T47D (cell line): ENCODE data around the gene WNK2.
A peak's percentile ranks its signal among the peaks of the same experiment; 100 is the strongest.

Source experiments
- DNase-seq, 2 experiments: peaks; one replicate each; pipeline versions ENCODE4 v3.0.0 to v3.0.0-alpha.2; 2011 to 2012; ENCODE audit warnings: low read depth in 1 of 2, low spot score in 1 of 2
- JUND ChIP-seq: IDR thresholded peaks from 2 replicates; pipeline ENCODE4 v1.6.1; 2012; ENCODE audit warnings: low read depth
- in situ Hi-C: cut with HindIII; loops from 2 replicates; pipeline ENCODE4 v1.10.0; 2016; ENCODE audit warnings: low sequenced_read_pairs, low pct_unique_long_range_greater_than_20kb

The WNK2 gene

DNA sequence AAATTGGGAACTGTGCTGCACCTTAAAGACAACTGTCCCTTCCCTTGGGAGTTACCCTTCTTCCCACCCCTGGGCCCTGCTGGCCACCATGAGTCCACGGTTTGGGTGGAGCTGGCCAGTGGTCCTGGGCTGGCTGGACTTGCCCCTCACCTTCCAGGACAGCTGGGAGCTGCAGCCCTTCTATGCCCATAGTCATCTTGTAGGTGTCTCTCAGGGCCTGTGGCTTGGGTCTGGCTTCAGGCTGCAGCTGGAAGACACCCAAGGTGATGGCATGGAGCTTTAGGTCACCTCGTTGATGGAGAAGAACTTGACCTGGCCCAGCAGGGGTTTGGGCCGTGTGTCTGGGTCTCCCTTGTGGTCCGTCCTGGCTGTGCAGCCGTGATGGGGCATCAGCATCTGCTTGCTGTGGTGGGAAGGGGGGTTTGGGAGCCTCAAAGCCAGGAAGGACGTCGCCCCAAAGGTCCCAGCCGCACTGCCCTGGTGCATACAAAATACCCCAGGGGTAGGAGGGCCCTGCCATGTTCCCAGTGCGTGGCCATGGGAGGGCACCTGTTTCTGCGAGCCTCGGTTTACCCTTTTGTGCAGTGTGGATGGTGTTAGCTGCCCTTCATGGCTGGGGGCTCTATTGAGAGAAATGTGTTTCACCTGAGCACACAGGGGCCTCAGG lies 8.9 kb downstream of the WNK2 start:
- no peak for TF ChIP-seq JUND
- no peak for DNase-seq
- in situ Hi-C loops, result no loop called here

DNA sequence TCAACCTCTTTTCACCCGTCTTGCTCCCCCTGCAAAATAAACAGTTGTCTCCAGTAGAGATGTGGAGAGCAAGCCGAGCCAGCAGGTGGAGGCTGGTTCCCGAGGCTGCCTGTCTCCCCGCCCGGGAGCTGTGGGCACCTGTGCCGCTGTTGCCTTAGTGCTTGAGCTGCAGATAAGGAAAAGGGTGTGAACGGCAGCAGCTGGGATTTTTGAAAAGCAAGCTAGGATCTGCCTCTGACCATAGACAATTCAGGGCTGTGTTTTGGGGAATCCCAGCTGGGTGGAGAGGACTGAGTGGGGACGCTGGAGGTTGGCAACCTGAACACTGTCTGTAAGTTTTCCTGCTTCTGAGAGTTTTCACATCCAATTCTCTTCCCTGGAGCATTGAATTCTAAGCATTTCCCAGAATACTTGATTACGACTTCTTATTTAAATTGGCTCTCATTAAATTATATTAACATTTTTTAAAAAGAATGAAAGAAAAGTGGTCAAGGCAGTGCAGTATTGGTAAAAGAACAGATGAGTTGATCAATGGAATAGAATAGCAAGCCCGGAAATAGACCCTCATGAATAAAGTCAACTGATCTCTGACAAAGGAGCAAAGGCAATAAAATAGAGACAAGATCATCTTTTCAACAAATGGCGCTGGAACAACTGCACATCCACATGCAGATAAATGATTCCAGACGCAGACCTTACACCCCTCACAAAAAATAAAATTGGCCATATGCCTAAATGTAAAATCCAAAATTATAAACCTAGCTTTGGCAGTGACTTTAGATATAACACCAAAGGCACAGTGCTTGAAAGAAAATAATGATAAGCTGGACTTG lies 9.7 kb downstream of the WNK2 start:
- in situ Hi-C loops, result no loop called here
- no peak for TF ChIP-seq JUND
- DNase-seq, result no peak

DNA sequence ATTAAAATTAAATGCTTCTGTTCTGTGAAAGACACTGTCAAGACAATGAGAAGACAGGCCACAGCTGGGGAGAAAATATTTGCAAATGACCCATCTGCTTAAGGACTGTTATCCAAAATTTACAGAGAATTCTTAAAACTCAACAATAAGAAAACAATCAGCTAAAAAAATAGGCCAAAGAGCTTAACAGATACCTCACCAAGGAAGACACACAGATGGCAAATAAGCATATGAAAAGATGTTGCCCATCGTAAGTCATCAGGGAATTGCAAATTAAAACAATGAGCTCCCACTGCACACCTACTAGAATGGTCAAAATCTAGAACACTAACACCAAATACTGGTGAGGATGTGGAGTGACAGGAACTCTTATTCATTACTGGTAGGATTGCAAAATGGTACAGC lies 10.3 kb downstream of the WNK2 start:
- no peak for DNase-seq
- no peak for TF ChIP-seq JUND
- in situ Hi-C loops, result no loop called here

DNA sequence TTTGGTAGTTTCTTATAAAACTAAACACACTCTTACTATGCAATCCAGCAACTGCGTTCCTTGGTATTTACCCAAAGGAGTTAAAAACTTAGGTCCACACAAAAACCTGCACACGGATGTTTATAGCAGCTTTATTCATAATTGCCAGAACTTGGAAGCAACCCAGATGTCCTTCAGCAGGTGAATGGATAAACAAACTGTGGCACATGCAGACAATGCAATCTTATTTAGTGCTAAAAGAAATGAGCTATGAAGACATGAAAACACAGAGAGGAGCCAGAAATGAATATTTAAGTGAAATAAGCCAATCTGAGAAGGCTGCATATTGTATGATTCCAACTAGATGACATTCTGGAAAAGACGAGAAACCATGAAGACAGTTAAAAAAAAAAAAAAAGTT lies 10.7 kb downstream of the WNK2 start:
- no peak for TF ChIP-seq JUND
- in situ Hi-C loops, result no loop called here
- peak in 1 of 2 experiments; percentile 44 for DNase-seq

DNA sequence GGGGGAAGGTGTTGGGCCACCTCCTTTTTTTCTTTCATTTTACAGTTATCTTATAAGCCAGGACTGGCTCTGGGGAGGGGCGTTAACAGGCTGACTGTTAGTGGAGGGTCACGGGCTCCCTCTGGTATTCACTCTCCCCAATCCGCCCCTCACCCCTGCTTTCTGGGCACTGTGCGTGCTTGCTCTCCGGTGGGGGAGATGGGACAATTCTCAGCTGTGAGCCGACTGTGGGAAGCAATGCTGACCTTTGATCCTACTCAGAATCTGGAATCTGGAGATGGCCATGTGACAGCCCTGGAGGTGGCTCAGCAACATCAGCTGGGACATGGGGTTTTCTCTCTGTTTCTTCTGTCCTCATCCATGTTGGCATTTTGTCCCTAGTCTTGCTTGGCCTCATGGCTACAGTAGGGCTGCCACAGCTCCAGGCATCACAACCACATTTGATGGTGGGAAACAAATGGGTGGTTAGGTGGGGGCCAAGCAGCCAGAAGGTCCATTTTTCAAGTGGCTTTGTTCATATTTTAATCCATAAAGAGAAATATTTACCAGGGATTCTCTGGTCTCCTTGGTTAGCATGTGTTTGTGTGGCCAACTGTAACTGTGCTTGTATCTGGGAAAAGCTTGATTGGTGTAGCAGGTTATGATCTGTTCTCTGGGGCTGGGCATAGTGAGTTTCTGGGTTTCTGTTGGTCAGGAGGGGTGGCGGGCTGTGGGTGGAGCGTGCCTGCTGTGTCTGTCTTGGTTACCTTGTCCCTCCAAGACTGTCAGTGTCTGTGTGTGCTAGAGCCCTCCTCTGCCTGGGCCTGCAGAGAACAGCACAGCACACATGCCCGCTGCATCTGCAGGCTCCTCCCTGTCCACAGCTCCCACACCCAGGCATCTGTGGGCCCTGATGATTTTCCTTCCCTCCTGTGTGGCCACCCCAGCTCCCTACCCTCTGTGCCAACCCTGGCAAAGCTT lies 12.4 kb downstream of the WNK2 start:
- in situ Hi-C loops, result no loop called here
- DNase-seq, result no peak
- no peak for TF ChIP-seq JUND

DNA sequence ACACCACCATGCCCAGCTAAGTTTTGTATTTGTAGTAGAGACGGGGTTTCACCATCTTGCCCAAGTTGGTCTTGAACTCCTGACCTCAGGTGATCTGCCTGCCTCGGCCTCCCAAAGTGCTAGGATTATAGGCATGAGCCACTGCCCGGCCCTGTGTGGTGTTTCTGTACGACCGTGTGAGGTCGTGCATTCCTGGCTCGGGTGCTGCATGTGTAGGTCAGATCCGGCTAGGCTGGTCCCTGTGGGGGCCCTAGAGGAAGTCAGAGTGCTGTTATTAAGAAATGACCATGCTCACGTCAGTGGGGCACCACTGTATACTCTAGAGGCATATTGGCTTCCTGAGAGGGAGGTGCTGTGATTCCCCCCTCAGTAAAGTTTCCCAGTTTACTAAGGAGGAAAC lies 13.7 kb downstream of the WNK2 start:
- DNase-seq, result no peak
- in situ Hi-C loops, result no loop called here

GRCh38 chr9:93198117-93198837 lies 14.3 kb downstream of the WNK2 start:
- TF ChIP-seq JUND, result no peak

More for the DNA sequence above, 13.7 kb downstream of the WNK2 start:
- no peak for TF ChIP-seq JUND

GRCh38 chr9:93198838-93199625 lies 15.1 kb downstream of the WNK2 start:
- no peak for DNase-seq
- no peak for TF ChIP-seq JUND
- in situ Hi-C loops, result no loop called here

More at GRCh38 chr9:93198117-93198837, 14.3 kb downstream of the WNK2 start:
- in situ Hi-C loops, result no loop called here
- DNase-seq, result no peak

GRCh38 chr9:93200449-93200742 lies 16.5 kb downstream of the WNK2 start:
- TF ChIP-seq JUND, result no peak
- in situ Hi-C loops, result no loop called here

DNA sequence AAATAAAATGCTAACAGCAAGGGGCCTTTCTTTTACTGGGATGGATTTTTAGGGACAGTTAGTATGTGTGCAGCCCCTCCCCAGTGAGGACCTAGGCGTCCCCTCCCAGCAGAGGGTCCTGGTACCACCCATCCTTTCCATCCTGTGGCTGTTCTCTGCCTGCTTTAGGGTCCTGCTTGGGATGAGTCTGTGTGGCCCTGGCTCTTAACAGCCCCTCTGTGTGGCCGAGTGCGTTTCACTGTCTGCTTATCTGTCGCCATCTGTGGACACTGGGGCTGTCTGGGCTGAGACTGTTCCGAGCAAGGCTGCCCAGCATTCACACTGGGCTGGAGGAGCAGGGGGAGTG lies 17.0 kb downstream of the WNK2 start:
- in situ Hi-C loops, result no loop called here
- TF ChIP-seq JUND, result no peak
- DNase-seq, result no peak

More at GRCh38 chr9:93200449-93200742, 16.5 kb downstream of the WNK2 start:
- DNase-seq, result no peak

DNA sequence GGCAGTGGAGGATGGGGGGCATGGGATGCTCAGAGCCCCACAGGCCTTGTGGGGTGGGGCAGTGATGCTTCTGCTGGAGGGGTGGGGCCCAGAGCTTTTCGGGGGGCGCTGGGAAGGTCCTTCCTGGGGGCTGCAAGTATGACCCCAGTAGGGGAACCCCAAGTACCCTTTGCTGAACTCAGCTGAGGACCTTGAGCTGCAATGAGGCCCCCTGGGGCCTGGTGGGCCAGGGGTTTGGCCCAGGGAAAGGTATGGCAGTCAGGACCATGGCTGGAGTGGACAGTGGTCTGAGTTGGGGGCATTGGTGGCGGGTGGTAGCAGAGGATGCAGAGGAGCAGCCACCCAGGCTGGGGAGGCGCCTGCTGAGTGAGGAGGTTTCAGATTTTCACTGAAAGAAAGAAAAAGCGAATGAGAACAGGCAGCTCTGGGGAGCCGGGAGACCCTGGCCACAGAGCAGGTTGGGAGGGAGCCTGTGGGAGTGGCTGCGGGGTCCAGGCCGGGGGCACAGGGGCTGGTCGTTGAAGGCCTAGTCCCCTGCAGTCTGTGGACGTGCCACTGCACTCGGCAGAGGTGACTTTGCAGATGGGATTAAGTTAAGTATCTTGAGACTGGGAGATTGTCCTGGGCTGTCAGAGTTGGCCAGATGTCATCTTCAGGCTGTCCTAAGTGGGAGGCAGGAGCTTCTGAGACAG lies 19.2 kb downstream of the WNK2 start:
- no peak for DNase-seq
- no peak for TF ChIP-seq JUND
- in situ Hi-C loops, result no loop called here
